Testis (tissue), 3 donors: Measurements from ENCODE around the gene ETV7. TPM values are rescaled to one million over a fixed set of nuclear protein-coding genes. Genes with fewer than 3 reads are reported as not detected.

Experiments
- DNase-seq: peaks from one replicate; pipeline ENCODE4 v3.0.0-alpha.2; 2019
- H3K27ac ChIP-seq, 2 donors: fragments of 200-600 bp; sonication (generic); one replicate each; pipeline ENCODE4 v1.5.1; 2019
- H3K27me3 ChIP-seq: fragments of 200-600 bp; sonication (generic); one replicate; pipeline ENCODE4 v1.5.1; 2019
- H3K36me3 ChIP-seq: fragments of 200-600 bp; sonication (generic); one replicate; pipeline ENCODE4 v1.5.1; 2017; ENCODE audit warnings: low read depth; ENCODE audit errors: missing control alignments
- H3K4me1 ChIP-seq: fragments of 200-600 bp; sonication (generic); one replicate; pipeline ENCODE4 v1.5.1; 2019
- H3K4me3 ChIP-seq, 2 donors: fragments of 200-600 bp; sonication (generic); one replicate each; pipeline ENCODE4 v1.5.1; 2017 to 2019
- H3K9me3 ChIP-seq: fragments of 200-600 bp; sonication (generic); one replicate; pipeline ENCODE4 v1.5.1; 2017
- CTCF ChIP-seq, 3 experiments: fragments of 450-650 bp in 2 of 3; fragments of 200-600 bp in 1 of 3; sonication (generic) in 1 of 3; IDR thresholded peaks; one replicate each; pipeline ENCODE4 v1.5.1; 2016 to 2019; ENCODE audit warnings: antibody characterized with exemption in 3 of 3, mild to moderate bottlenecking in 2 of 3, moderate library complexity in 1 of 3
- POLR2A ChIP-seq: fragments of 450-650 bp; IDR thresholded peaks from one replicate; pipeline ENCODE4 v1.6.1; 2017; ENCODE audit warnings: antibody characterized with exemption, mild to moderate bottlenecking, moderate library complexity
- WGBS, 2 donors: methylation state at CpG; one replicate each; pipeline ENCODE4 v1.1.5; 2018; 5-methylcytosine and 5-hydroxymethylcytosine counted together
- intact Hi-C: fragments of 100-400 bp; cut with DNase I; formaldehyde crosslinking; loops from one replicate; pipeline ENCODE4 v1.15.1; 2023; ENCODE audit warnings: low total_unique reads
- polyA plus RNA-seq: library from polyadenylated mRNA; stranded (reverse); fragments of 350-450 nt; fragmentation: Illumina TruSeq; extraction: RNeasy Lipid Tissue Mini Kit (QIAGEN cat#74804); gene quantifications from one replicate; pipeline ENCODE4 v1.2.3, GENCODE V29; 2014; ENCODE audit warnings: low read depth, low replicate concordance; ENCODE audit not compliant: insufficient read depth
- total RNA-seq, 2 donors: library from RNA; depleted of rRNA; stranded (reverse); fragments of >200 nt; gene quantifications; one replicate each; pipeline ENCODE4 v1.2.3, GENCODE V29; 2016

ETV7 gene
- total and polyA plus RNA-seq, 3 donors from 2014 or later: 0.68 to 2.2 (median 1.3) TPM

- H3K4me1 ChIP-seq: peaks cover 36% of the 10 kb centered on the region
- no peaks in the 10 kb centered on the region for H3K9me3 ChIP-seq
- peak overlapping the region; percentile 75 to 78 for H3K27ac ChIP-seq
- DNase-seq: no peak
- TF ChIP-seq CTCF (IDR thresholded peaks at IDR 0.05): no peak
- no peak for TF ChIP-seq POLR2A
- H3K36me3 ChIP-seq: no peaks in the 10 kb centered on the region
- intact Hi-C loops: loop anchor here (10.0 kb wide), 1 partner anchor 53 kb away; no protein-coding TSS in a partner anchor
- WGBS, 2 donors: 74 to 79% methylated on average over 3 of the region's 3 CpGs
- no peak overlapping the region for H3K4me3 ChIP-seq
- H3K27me3 ChIP-seq: no peaks in the 10 kb centered on the region
Measured at GRCh38 chr6:36357872-36358225, 29.6 kb downstream of the ETV7 start.

DNA sequence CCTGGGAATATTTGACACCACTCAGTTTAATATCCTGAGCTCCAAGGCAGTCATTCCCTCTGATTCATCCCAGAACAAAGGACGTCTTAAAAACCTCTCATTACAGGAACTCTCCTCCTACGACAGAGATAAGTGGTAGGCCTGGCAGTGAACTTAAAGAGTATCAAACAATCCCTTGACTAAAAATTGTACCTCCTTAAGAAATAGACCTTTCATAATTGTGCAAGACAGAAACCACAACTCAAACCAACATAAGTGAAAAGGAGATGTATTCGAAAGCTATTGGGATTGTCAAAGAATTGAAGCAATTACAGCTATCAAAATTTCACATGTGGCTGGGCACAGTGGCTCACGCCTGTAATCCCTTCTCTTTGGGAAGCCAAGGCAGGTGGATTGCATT, 31.6 kb downstream of the ETV7 start:
- peak overlapping the region; percentile 12 to 36 for H3K27ac ChIP-seq
- no peaks in the 10 kb centered on the region for H3K9me3 ChIP-seq
- TF ChIP-seq CTCF (IDR thresholded peaks at IDR 0.05): no peak
- no peak for TF ChIP-seq POLR2A
- DNase-seq: no peak
- no peaks in the 10 kb centered on the region for H3K36me3 ChIP-seq
- H3K4me3 ChIP-seq: no peak overlapping the region
- H3K27me3 ChIP-seq: no peaks in the 10 kb centered on the region
- H3K4me1 ChIP-seq: peaks cover 49% of the 10 kb centered on the region
- 64 to 73% methylated on average over 4 of the region's 4 CpGs for WGBS, 2 donors
- intact Hi-C loops: loop anchor here (10.0 kb wide), 1 partner anchor 51 kb away; no protein-coding TSS in a partner anchor

GRCh38 chr6:36353411-36353915, 34.0 kb downstream of the ETV7 start:
- Histone ChIP-seq H3K4me1 (peaks cover 47% of the 10 kb centered on the region), H3K9me3 (no peaks in the 10 kb centered on the region), H3K27me3 (no peaks in the 10 kb centered on the region), H3K4me3 (no peak overlapping the region), H3K36me3 (no peaks in the 10 kb centered on the region), H3K27ac (no peak overlapping the region)
- TF ChIP-seq POLR2A (no peak), CTCF (IDR thresholded peaks at IDR 0.05) (no peak)
- DNase-seq: no peak
- WGBS, 2 donors: 70 to 74% methylated on average over 4 of the region's 4 CpGs
- intact Hi-C loops: loop anchor here (10.0 kb wide), 1 partner anchor 49 kb away; no protein-coding TSS in a partner anchor

DNA sequence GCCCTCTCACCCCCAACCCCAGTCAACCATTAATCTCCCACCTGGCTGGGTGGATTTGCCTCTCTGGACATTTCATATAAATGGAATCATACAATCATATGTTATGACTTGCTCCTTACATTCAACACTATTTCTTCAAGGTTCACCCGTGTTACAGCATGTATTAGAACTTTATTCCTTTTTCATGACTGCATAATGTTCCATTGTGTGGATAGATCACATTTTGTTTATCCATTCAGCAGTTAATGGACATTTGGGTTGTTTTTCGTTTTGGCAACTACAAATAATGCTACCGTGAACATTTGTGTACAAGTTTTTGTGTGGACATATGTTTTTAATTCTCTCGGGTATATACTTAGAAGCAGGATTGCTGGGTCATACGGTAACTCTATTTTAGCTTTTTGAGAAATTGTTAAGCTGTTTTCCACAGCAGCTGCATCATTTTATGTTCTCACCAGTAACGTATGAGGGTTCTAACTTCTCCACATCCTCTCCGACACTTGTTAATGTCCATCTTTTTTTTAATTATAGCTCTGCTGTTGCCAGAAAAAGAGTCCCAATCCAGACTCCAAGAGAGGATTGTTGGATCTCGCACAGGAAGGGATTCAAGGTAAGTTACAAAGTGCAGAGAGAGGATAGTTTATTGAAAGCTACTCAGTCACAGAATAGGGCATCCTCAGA, 34.9 kb downstream of the ETV7 start:
- peak overlapping the region; percentile 60 to 80 for H3K27ac ChIP-seq
- no peaks in the 10 kb centered on the region for H3K36me3 ChIP-seq
- no peaks in the 10 kb centered on the region for H3K9me3 ChIP-seq
- no peaks in the 10 kb centered on the region for H3K27me3 ChIP-seq
- H3K4me3 ChIP-seq: no peak overlapping the region
- TF ChIP-seq POLR2A (no peak), CTCF (IDR thresholded peaks at IDR 0.05) (no peak)
- DNase-seq: no peak
- peaks cover 39% of the 10 kb centered on the region for H3K4me1 ChIP-seq
- 92 to 93% methylated on average over 8 of the region's 8 CpGs for WGBS, 2 donors
- intact Hi-C loops: loop anchor here (10.0 kb wide), 1 partner anchor 48 kb away; no protein-coding TSS in a partner anchor
